Stimulated activated CD4-positive, alpha-beta T cell treated with anti-CD3 and anti-CD28 coated beads, Interleukin-1b, Interleukin-23, amount 100 ng/mL, for 48 hours (primary cell): Measurements from ENCODE around the gene APEH.

Experiments used
- DNase-seq: peaks from one replicate; pipeline ENCODE4 v3.0.0-alpha.2; 2020

Gene APEH

DNA sequence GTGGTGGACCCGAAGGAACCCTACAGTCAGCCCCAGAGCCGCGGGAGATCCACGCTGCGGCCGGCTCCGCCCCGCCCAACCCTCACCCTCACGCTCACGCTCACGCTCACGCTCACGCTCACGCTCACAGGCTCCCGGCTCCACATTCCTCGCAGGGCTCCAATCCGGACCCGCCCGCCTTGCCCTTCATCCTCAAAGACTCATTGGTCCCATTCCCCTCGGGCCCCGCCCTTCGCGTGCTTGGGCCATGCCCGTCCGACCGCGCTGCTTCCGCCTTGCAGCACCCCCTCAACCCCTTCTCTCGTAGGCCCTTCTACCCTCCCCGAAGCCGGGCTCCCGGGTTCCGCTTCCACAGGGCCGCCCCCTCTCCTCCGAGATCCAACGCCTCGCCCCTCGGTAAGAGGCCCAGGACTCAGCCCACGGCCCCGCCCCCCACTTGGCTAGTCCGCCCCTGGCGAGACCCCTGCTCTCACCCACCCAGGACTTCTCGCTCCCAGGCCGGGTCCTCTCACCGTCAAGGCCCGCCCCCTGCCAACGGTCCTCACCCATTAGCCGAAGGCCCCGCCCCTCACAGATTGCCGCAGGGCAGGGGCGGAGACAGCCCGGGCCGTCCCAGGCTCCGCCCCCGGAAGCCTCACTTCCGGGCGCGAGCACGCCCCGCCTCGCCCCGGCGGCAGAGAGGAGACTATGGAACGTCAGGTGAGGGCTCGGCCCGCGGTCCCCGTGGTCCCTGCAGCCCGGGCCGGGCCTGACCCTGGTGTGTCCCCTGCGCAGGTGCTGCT, at the start of gene APEH:
Gene APEH (plus strand): TSS at position 637 of the 782 bp plus-strand sequence. CDS start 51 bp downstream, at position 688.
- DNase-seq = peak; percentile 99

DNA sequence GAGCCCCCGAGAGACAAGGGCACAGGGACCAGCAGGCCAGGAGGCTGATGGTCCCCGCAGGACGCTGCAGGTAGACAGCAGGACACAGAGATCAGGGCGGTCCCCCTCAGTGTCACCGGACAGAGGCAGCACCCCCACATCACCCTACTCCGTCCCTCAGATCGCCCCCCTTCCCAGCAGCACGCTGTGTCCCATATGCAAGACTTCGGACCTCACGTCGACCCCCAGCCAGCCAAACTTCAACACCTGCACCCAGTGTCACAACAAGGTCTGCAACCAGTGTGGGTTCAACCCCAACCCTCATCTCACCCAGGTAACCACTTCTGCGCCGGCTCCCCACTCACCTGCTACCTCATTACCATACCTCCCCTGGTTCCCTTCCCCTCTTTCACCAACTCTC, 49.1 kb upstream of the APEH start:
- no peak for DNase-seq

DNA sequence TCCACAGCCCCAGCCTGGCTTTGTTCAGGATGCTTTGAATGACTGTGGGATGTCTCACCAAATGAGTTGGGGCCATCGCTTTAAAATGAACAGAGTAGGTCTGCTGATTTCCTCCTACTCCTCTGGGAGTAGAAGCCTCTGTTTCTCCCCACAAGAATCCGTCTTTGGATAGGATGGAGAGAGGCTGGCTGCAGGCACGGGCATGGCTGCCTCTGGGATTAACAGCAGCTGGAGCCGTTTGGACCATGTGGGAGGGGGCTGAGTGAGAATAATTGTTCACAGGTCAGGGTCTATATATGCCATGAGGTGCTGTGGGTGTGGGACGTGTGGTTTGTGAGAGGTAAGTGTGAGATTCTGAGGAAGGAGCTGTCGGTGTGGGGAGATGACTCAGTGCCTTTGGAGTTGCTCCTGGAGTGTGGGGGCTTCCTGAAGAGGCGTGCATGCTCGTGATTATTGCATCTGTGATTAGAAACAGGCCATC, 48.0 kb upstream of the APEH start:
- no peak for DNase-seq

DNA sequence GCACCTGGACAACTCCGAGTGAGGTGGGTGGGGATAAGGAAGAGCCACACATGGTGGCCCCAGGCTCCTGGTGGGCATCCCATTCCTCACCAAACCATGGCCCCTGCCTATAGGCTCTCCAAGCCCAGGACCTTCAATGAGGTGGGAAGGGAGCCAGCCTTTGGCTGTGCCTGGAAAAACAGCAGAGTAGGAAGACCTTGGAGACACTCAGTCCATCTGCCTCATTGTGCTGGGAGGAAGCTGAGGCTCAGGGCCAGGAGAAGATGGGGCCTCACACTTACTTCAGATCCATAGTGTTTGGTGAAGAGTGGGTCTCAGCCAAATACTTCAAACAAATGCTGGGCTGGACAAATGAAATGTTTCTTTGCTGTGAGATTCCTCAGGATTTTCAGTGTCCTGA, 47.4 kb upstream of the APEH start:
- DNase-seq = no peak

DNA sequence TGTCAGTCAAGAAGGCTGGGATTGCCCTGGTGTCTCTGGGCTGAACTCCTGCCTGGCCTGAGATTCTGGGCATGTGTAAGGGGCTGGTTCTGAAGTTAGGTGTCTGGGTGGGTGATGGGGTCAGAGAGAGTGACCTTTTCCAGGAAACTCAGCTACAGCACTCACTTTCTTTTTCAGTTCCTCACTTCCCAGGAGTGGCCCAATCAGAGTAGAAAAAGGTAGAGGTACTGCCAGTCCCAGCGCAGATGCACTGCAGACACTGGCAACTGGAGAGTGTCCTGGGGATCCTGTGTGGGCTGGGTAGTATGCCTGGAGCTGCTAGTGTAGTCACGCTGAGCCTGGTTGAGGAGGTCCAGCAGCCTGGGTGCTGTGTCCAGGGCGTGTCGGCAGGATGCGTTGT, 46.5 kb upstream of the APEH start:
- no peak for DNase-seq

DNA sequence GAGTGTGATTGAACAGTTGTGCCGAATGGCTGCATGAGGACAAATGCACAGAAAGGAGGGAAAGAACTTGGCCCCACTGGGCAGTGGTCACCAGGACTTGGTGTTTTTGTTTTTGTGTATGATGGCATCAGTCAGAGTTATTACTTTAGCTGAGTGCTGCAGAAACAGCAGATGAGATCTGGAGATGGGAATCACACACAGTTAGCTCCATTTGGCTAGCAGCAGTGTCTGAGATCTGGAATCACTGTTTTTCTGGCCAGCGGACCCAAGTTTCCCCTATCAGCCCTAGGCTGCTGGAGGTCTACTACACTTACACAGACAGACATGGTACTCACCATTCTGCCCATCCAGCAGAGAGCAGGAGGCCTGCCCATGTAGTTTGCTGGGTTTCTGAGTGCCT, 45.9 kb upstream of the APEH start:
- no peak for DNase-seq

DNA sequence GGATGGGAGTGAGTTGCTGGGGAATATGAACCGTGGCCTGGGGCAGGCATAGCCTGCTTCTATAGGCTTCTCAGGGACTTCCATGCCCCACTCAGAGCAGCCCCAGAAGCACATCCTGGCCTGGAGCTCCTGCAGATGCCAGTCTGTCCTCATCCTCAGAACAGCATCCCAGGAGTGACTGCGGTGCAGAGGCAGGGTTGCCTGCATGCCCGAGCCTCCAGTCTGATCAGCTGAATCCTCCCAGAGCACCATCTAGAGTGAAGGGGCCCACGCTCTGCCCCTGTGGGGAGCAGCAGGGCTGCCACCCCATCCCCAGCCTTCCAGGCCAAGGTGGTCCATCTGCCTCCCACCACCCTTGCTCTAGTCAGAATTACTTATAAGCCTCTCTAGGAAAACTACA, 44.7 kb upstream of the APEH start:
- DNase-seq = no peak

DNA sequence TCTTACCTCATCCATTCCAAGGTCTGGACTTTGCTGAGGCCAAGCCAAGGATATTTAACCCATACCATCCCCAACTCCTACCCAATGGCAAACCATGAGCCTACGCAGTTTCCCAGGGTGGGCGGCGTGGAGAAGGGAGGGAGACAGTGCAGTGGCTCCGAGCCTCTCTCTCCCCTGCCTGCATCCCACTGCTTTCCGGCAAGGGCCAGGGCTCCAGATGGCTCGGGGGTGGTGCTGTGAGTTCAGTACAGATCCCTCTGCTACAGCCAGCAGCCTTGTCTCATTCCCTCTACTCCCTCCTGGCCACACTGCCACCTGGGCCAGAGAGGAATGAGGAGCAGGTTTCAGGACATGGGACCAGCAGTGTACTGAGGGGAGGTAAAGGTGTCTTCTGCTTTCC, 44.3 kb upstream of the APEH start:
- DNase-seq = no peak

DNA sequence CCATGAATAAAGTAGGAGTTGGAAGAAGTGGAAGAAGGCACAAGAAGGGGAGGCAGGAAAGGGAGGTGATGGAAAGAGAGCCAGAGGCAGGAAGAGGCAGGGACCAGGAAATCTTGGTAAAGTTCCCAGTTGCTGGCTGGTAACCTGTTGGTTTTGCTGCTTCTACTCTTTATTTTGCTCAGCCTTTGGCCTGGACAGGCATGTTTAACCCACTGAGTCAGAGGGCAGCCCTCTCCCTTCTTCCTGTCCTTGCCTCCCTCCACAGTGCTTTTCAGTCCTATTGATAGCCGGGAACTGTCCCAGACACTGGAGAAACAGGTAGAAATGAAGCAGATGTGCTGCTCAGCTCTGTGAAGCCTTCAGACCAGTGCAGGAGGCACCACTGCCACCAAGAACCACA, 43.4 kb upstream of the APEH start:
- no peak for DNase-seq

DNA sequence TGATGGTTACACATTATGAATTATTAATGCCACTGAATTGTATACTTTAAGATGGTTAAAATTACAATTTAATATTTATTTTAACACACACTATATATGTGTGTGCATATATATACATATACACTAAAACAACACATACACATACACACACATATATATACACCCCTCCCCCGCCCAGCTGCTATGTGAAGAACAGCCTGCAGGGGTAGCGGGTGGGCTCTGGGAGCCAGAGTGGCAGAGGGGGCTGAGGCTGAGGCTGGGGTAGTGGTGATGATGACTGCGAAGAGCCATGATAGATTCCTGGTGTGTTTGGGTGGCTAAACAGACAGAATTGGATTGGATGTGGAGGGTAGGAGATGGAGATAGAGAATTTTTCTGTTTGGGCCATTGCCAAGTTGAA, 39.4 kb upstream of the APEH start:
- DNase-seq = no peak

DNA sequence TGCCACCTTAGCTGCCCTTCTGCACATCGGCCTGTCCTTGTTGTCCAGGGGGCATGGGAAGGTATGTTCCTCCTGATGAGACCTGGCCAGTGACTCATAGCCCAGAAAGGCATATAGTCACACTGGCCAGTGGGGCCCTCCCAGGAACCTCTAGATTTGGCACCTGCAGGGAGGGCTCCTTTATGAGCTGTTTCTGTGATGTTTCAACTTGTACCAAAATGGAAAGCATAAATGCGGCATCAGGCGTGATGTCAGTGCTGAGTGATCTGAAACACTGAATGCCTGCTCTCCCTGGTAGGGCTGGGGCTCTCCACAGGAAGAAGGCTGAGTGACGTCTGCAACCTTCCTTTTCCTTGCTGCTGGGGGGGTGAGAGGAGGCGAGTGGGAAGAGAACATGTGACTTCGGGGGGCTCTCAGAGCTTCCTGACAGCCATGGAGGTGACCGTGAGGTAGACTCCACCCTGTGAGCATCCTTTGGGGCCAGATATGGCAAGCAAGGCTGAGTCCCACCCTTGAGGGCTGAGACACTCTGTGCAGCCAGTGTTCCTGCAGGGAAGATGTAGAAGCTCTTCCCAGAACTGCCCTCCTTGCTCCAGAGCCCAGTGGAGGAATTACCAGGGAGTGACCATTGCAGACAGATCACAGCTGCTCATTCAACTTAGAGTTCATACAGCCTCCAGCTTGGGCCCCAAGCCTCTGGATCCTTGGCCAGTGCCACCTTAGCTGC, 37.1 kb upstream of the APEH start:
- DNase-seq = peak; percentile 13

DNA sequence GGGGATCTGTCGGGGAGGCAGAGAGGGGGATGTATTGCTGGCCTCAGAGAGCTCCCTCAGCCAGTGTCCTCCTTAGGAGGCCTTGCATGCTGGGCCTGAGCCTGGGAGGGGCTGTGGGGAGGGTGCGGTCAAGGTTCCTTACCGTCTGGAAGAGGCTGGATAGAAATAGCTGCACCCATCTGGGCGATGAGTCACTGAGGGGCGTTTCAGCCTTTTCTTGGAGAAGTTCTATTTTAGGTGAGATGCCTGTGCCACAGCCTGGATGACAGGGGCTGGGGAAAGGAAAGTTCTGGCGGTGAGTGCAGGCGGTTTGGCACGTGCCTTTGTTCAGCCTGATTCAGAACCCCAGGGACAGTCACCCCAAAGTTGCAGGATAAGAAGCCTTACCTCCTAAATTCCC, 35.7 kb upstream of the APEH start:
- DNase-seq = no peak

DNA sequence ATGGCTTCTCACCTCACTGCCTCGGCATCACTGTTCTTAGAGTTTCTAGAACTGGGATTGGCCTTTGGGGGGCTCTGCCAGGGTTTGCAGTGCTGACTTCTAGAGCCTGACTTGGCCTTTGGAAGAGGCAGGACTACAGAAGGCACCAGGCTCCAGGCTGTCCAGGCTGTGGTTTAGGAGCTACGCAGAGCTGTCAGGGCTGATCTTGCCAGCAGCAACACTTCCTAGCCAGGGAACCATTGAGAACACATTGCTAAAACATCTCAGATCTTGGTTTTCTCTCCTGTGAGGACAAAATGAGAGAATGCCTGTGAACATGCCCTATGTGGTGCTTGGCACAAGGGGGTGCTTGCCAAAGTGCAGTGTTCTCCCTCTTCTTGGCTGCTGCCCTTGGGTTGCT, 34.6 kb upstream of the APEH start:
- DNase-seq = no peak

DNA sequence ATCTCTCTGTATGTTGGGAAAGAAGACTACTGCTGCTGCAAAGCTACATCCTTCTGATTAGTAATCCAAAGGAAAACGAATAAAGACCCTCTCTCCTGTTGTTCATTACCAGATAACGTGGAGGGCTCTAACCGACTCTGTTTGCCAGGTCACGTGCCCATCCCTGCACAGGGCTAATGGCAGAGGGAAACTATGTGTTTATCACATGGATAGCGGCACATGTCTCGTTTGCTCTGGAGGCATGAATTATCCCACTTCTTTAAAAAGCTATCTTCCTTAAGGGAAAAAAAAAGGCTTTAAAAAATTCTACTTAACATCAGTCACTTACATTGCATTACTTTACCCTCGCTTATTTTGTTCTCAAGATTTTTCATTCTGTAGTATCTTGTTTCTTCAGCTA, 32.9 kb upstream of the APEH start:
- DNase-seq = no peak

DNA sequence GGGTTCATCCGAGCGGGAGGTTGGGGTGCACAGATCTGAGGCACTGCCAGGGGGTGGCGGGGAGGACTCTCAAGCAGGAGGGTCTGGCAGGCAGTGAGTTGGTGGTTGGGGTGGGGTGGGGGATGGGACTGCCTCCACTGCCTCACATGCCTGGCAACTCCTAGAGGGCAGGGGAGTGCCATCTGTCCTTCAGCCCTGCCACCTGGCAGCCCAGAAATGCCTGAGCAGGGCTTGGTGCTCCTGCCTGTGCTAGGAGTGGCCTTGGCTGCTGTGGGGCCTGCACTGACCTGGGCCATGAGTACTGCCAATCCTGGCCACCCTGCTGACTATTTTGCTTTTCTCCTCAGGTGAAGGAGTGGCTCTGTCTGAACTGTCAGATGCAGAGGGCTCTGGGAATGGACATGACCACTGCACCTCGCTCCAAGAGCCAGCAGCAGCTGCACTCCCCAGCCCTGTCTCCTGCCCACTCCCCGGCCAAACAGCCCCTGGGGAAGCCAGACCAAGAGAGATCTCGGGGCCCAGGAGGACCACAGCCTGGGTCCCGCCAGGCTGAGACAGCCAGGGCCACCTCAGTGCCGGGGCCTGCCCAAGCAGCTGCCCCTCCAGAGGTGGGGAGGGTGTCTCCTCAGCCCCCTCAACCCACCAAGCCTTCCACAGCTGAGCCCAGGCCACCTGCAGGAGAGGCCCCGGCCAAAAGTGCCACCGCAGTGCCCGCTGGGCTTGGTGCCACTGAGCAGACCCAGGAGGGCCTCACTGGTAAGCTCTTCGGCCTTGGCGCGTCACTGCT, 32.0 kb upstream of the APEH start:
- no peak for DNase-seq

DNA sequence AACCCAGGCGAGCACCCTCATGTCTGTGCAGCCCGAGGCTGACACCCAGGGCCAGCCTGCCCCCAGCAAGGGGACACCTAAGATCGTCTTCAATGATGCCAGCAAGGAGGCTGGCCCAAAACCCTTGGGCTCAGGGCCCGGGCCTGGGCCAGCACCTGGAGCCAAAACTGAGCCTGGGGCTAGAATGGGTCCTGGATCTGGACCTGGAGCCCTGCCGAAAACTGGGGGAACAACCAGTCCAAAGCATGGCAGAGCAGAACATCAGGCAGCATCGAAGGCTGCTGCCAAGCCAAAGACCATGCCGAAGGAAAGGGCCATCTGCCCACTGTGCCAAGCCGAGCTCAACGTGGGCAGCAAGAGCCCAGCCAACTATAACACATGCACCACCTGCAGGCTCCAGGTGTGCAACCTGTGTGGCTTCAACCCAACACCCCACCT, 31.4 kb upstream of the APEH start:
- DNase-seq = no peak

DNA sequence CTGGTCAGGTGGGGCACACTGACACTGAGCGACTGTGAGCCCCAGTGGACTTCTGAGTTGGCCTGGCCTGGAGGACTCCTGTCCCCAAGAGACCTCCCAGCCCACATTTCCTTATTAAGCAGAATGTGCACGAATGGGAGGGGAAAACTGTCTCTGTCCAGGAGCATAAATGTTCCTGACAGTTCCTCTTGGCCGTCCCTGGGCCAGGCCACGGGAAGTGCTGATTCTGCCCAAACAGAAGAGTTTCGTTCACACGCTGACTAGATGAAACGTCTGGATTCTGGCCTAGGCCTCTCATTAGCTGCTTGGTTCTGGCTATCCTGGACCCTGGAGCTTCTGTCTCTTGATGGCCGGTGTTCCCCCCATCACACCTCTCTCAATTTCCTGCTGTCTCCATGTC, 29.5 kb upstream of the APEH start:
- DNase-seq = no peak

DNA sequence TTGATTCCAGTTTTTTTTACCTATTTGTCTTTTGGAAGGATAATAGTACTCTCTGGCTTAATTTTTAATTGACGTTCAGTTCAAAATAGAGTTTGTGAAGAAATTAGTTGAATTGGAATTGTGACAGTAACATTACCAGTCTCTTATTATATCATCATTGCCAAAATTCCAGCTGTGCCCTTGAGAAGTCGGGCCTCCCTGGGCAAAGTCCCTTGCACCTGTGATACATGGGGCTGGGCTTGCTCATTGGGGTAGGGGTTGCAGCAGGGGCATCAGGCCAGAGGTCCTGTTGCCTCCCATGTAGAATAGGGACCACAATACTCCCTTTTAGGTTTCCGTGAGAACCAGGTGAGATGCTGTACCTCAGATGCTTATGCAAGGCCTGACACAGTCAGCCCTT, 27.9 kb upstream of the APEH start:
- no peak for DNase-seq

DNA sequence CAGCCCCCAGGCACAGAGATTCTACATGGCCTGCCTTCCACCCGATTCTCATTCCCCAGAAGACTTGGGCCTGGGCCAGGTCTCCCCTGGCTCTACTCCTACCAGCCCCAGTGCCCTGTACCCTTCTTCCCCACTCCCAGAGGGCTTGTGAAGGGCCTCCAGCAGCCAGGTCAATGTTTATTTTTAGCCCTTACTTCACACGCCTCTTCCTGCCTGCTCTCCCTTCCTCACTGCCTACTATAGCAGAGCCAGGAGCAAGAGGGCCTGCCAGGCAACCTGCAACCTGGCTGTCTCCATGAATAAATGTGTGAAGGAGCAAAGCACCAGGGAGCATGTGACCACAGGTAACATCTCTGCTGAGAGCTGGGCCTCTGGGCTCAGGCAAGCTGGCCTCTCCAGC, 26.4 kb upstream of the APEH start:
- DNase-seq = no peak

DNA sequence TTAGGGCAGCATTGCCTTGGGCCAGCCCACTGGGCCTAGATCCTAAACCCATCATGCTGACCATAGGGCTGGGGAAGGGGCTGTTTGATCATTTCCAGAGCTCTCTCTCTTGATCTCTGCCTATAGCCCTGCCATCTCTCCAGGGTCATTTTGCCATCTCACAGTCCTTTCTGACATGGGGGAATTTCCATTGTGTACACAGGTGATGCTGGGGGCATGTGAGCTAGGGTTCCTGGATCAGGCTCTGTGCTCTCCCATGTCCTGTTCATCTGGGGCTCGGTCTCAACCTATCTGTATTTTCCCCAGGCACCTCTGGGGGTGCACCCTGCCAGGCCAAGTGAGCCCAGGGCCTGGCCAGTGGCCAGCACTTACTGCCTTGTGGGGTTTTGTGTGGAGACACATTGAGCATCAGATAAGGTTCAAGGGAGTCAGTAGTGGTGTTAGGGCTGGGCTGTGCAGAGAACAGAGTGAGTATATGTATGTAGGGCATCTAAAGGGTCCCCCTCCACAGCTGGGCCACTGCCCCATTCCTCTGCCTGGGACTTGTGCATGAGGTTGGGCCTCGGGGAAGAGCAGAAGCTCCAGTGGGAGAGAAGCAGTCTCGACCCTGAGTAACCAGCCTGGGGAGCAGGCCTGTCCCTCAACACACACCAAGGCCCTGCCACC, 25.7 kb upstream of the APEH start:
- DNase-seq = no peak

DNA sequence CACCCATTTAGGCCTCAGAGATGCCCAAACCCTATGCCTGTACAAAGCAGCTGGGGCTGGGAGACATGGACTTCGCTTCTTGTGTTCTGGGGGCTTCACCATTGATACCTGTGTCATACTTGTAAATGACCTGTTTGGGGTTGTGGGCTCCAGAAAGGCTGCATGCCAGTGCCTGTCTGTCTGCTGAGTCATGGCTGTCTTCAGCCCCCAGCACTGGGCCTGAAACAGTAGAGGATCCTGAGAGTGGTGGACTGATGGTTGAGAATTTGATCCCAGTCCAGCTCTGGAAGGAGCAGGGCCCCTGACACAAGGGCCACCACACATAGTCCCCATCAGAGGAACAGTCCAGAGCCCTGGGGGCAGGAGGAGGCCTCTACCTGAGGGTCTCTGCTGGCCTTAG, 24.6 kb upstream of the APEH start:
- no peak for DNase-seq

DNA sequence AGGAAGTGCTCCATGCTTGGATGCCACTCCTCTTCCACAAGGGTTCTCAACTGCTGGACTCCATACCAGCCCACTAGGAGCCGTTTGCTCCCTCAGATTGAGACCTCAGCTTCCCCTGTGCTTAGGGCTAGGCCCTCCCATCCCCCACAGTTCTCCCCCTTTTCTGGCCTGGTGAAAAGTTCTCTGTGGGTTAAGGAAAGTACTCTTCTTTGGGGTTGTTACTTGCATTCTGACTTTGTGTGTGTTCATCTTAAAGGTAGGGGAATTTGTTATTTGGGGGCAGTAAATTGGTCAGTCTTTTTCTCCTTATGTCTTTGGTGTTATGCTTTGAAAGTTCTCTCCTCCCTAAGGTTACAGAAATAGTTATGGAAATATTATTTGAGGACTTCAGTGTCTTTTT, 24.0 kb upstream of the APEH start:
- DNase-seq = no peak

DNA sequence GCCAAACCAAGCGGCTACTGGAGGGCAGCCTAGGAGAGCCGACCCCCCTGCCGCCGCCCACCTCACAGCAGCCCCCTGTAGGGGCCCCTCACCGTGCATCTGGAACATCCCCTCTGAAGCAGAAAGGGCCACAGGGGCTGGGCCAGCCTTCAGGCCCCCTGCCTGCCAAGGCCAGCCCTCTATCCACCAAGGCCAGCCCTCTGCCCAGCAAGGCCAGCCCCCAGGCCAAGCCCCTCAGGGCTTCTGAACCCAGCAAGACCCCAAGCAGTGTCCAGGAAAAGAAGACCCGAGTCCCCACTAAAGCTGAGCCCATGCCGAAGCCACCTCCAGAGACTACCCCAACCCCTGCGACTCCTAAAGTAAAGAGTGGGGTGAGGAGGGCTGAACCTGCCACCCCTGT, 23.5 kb upstream of the APEH start:
- DNase-seq = no peak
